GM18870 (cell line): ENCODE measurements around the gene ZNF84.

ENCODE experiments used
- ATAC-seq: cut with Tn5 transposase; IDR thresholded peaks from one replicate; pipeline ENCODE4 v1.9.1; 2021; ENCODE audit warnings: moderate library complexity; ENCODE audit not compliant: unreplicated experiment

ZNF84 gene

DNA sequence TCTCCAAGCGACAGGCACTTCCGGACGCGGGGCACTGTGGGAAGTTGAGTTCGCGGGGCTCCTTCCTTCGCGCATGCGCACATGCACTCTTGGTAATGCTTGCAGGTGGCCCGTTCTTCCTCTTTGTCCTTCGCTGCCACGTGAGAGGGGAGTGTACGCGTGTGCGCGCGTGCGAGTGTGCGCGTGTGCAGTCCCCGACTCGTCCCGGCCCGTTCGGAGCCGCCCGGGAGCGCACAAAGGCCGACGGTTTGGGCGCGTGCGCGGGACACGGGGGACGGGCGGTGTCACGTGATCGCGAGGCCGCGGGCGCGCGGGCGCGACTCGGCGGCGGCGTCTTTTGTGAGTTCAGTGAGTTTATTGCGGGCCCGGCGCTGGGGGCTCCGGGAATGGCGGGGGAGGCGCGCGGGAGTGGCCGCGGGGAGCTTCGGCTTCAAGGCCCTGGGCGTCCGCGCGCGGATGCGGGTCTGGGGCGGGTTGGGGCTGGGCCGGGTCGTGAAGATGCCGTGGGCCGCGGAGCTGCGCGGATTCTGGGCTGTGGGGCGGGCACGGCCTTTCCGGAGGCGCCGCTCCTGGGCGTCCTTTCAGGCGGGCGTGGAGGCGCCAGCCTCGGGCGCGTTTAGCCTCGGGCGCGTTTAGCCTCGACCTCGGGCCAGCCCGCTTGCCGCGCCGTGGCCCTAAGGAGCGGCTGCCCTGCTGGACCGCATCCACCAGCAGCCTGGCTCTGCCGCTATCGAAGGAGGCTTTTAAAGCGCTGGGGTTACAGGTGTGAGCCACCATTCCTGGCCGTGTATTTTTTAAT, at the start of gene ZNF84:
TSS of gene ZNF84 (plus strand) at position 303 of the 799 bp plus-strand sequence. CDS start 3,959 bp downstream, outside the sequence.
- ATAC-seq: peak; percentile 95

DNA sequence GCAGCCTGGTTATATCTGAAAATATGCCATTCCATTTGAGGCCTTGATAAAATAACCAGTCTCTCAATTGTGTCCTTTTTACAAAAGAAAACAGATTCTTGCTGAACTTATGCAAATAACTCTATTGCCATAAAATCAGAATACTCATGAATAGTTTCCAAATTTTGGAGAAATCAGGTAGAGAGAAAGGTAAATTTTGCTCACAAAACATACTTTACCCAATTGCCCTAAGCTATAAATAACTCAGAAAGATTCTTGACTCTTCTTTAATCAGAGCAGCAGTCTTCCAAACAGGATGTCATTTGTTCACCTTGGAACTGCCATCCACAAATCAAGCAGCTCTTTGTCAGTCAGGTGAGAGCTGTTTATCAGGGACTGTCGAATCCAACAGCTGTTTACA, 38.6 kb upstream of the ZNF84 start:
- no peak for ATAC-seq

DNA sequence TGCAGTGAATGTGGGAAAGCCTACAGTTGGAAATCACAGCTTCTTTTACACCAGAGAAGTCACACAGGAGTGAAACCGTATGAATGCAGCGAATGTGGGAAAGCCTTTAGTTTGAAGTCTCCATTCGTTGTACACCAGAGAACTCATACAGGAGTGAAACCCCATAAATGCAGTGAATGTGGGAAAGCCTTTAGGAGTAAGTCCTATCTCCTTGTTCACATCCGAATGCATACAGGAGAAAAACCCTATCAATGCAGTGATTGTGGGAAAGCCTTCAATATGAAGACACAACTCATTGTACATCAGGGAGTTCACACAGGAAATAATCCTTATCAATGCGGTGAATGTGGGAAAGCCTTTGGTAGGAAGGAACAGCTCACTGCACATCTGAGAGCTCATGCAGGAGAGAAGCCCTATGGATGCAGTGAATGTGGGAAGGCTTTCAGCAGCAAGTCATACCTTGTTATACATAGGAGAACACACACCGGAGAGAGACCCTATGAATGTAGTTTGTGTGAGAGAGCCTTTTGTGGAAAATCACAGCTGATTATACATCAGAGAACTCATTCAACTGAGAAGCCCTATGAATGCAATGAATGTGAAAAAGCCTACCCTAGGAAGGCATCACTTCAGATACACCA, 26.5 kb upstream of the ZNF84 start:
- ATAC-seq: no peak

- no peak for ATAC-seq
These were observed 13.7 kb upstream of the ZNF84 start for GRCh38 chr12:133023566-133023965.

DNA sequence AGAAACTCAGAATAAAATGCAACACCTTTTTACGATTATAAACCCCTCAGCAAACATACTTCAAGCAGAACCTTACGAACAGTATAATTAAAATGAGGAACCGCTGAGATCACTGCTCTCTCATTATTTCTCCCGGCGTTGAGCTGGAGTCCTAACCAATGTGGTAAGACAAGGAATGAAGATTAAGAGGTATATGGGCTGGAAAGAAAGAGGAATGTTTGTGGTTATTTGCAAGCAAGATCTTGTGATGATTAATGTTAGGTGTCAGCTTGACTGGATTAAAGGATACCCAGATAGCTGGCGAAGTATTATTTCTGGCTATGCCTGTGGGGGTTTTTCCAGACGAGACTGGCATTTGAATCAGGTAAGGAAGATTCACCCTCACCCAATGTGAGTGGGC, 10.3 kb upstream of the ZNF84 start:
- ATAC-seq: no peak

- no peak for ATAC-seq
These were observed 905 bp downstream of the ZNF84 start for GRCh38 chr12:133038118-133038709.

DNA sequence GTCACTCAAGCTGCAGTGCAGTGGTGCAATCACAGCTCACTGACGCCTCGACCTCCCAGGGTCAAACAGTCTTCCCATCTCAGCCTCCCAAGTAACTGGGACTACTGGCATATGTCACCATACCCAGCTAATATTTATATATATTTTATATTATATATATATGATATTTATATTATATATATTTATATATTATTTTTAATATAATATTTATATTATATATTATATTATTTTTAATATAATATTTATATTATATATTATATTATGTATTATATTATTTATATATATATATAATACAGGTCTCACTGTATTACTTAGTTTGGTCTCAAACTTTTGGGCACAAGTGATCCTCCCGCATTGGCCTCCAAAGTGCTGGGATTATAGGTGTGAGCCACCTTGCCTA, 9.4 kb downstream of the ZNF84 start:
- ATAC-seq: no peak

- no peak for ATAC-seq
These were observed 20.1 kb downstream of the ZNF84 start for GRCh38 chr12:133057446-133057845.

GRCh38 chr12:133058203-133059113, 21.1 kb downstream of the ZNF84 start:
- no peak for ATAC-seq

- ATAC-seq: no peak
These were observed 24.6 kb downstream of the ZNF84 start for GRCh38 chr12:133061954-133062353.

- no peak for ATAC-seq
These were observed 26.2 kb downstream of the ZNF84 start for GRCh38 chr12:133063556-133063955.

DNA sequence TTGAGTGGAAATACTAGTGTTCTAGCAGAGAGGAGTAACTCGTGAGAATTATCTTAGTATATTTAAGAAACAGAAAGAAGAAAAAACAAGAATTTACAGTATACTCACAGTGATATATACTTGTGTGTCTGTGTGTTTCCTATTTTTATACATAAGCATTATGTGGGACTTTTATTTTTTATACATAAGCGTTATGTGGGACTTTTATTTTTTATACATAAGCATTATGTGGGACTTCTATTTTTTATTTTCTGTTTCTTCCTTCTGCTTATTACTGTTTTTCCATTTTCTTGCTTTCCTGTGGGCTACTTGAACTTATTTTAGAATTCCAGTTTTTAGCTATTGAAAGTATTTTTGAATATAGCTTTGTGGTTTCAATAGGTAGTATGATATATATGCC, 36.5 kb downstream of the ZNF84 start:
- ATAC-seq: no peak

DNA sequence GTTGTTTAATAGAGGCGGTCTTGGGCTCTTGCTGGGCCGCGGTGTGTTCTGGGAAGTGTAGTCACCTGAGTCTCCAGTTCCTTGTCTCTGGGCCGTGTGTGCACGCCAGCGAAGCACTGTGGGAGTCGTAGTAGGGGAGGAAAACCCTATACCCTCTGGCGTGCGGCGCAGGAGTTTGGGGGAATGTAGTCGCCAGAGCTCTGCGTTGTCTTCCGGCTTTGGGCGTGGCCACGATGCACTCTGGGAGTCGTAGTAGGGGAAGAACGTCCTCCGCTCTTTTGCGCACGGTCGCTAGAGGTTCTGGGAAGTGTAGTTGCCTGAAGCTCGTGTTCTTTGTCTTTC, 42.7 kb downstream of the ZNF84 start:
- peak; percentile 83 for ATAC-seq

DNA sequence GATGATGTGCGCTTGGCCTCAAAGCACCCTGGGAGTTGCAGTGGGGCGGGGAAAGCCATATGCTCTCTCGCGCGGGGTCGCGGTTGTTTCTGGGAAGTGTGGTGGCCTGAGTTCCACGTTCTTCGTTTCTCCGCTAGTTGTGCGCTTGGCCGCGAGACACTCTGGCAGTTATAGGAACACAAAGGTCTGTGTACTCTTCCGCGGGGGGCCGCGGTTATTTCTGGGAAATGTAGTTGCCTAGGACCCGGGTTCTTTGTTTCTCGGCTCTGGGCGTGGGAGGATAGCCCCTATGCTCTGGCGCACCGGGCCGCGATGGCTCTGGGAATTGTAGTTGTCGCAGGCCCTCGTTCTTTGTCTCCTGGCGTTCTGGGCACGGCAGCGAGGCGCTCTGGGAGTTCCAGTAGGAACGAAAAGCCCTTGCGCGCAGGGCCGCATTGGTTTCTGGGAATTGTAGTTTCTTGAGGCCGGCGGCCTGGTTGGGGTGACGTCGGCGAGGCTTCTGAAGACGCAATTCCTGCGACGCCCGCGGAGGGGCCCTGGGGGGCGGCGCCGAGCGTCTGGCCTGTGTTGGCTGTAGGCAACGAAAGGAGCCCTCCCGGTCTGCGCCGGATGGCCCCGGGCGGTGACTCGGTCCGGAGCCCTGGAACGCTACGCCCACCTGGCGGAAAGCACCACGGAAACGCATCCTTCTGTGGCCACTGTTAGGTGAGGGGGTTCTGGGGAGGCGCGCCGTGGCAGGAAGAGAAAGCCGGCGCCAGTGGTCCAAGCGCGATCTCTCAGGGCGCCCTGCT, 43.3 kb downstream of the ZNF84 start, which contains the start of gene ZNF140:
TSS of gene ZNF140 (plus strand) at position 556 of the 791 bp plus-strand sequence. CDS start 398 bp downstream, outside the sequence.
- peak; percentile 73 for ATAC-seq

DNA sequence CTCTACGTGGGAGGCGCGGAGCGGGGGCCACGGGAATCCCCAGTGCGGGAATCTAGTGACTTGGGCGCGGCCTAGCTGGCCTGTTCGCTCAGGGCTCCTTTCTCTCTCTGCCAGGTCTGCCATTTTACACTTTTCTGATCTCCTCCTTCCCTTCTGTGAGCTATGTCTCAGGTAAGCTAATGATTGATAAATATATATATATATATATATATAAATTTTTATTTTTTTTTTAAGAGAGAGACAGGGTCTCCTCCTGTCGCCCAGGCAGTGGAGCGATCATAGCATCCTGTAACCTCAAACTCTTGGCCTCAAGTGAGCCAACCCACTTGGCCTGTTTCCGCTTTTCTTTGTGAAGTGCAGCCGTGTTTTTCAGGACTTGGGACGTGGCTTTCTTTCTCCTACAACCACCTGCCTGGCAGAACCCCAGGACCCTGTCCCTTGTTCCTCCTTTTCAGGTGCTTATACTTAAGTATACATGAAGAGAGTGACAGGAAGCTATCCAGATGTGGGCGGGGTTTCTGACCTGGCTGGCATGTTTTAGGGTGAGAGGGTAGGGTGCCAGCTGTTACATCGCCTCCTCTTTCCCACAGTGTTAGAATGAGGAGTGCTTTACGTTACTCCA, 44.0 kb downstream of the ZNF84 start:
- no peak for ATAC-seq

DNA sequence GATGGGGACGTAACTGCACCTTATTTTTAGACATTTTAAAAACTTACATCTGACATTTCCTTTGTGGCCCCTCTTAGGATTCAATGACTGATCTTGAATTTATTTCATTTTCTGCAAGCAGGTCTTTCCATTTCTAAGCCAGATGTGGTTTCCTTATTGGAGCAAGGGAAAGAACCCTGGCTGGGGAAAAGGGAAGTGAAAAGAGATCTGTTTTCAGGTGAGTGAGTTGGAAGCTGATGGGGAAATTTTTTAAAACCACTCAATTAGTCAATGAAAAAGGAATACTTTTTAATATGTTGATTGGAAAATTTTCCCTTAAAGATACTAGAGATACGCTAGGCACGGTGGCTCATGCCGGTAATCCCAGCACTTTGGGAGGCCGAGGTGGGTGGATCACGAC, 46.0 kb downstream of the ZNF84 start:
- ATAC-seq: no peak

DNA sequence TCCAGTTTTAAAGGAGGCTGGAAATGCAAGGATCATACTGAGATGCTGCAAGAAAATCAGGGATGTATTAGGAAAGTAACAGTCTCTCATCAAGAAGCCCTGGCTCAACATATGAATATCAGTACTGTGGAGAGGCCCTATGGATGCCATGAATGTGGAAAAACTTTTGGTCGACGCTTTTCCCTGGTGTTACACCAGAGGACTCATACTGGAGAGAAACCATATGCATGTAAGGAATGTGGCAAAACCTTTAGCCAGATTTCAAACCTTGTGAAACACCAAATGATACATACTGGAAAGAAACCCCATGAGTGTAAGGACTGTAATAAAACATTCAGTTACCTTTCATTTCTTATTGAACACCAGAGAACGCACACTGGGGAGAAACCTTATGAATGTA, 68.3 kb downstream of the ZNF84 start:
- ATAC-seq: no peak

DNA sequence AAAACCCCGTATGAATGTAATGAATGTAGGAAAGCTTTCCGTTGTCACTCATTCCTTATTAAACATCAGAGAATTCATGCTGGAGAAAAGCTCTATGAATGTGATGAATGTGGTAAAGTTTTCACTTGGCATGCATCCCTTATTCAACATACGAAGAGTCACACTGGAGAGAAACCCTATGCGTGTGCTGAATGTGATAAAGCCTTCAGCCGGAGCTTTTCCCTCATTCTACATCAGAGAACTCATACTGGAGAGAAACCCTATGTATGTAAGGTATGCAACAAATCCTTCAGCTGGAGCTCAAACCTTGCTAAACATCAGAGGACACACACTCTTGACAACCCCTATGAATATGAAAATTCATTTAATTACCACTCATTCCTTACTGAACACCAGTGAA, 68.9 kb downstream of the ZNF84 start:
- no peak for ATAC-seq

- no peak for ATAC-seq
These were observed 69.8 kb downstream of the ZNF84 start for GRCh38 chr12:133107121-133107520.

- no peak for ATAC-seq
These were observed 70.8 kb downstream of the ZNF84 start for GRCh38 chr12:133108150-133108549.
